Activated CD4-positive, alpha-beta T cell treated with anti-CD3 and anti-CD28 coated beads, Interleukin-2, amount 50 U/mL, for 16 hours (primary cell): Measurements from ENCODE around the gene DLG2.

ENCODE experiments used
- DNase-seq: peaks from one replicate; pipeline ENCODE4 v3.0.0-alpha.2; 2020

The DLG2 gene

DNA sequence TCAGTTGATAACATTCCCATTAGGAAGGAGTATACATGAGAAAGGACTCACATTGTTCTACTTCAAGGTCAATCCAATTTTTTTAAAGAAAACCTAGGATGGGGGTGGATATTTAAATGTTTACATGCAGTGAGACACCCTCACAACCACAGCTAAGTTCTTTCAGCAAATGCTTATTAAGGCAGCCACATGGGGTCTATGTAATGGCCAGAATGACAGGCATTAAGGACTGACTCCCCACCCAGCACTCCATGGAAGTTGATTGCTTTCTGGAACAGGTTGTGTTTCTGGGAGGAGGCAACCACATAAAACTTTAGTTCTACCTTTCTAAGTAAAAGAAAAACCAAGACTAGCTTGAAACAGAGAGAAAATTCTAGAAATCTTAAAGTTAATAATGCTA lies 1678.9 kb downstream of the DLG2 start:
- DNase-seq: no peak

DNA sequence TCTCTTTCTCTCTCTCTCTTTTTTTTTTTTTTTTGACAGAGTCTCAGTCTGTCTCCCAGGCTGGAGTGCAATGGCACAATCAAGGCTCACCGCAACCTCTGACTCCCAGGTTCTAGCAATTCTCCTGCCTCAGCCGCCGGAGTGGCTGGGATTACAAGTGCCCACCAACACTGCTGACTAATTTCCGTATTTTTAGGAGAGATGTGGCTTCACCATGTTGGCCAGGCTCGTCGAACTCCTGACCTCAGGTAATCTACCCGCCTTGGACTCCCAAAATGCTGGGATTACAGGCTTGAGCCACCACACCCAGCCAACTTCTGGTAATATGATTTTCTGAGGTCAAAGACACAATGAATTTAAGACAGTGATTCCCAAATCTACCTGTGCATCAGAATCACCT lies 1681.2 kb downstream of the DLG2 start:
- no peak for DNase-seq

DNA sequence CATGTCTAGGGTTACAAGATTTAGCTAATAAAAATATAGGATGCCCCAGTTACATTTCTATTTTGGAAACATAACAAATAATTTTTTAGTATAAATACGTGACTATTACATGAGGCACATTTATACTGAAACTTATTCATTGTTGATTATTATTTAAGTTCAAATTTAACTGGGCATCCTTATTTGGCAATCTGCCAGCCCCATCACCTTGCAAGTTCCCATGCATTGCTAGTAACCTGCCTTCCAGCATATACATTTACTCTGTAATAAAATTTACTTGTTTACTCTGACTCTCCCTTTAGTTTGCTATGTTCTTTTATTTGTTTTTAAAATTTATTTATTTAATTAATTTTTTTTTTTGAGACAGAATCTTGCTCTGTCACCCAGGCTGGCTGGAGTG lies 1686.1 kb downstream of the DLG2 start:
- no peak for DNase-seq

DNA sequence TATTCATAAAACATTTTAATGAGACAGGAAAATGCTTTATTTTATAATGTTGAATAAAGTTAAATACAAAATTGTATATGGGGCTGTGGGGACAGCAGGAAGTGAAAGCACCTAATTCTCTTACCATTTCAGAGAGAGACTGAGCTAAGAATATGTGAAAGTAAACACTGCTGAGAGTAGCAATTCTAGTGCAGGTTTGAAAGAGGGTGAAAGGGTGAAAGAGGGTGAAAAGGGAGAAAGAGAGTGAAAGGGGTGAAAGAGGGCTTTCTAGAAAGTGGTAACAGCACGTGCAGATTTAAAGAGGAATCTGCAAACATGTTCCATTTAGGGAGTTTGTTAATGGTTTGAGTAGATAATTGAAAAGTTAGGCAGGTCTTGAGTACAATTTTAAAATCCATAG lies 1689.0 kb downstream of the DLG2 start:
- DNase-seq: no peak

DNA sequence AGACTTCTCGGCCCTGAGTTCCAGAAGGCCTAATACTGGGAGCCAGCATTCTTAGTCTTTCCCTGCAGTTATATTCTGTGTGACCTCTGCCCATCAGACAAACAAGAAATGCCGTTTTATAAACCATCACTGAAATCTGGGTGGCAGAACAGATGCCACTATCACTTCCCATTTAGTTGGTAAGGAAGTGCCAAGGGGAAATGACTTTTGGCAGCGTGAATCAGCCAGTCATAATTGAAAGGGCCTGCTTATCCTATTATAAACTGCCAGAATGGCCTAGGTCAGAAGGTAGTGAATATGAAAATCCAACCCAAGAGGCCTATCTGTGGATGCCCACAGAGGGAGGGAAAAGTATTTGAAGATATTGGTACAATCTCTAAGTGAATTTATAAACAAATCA lies 1694.1 kb downstream of the DLG2 start:
- DNase-seq: no peak

DNA sequence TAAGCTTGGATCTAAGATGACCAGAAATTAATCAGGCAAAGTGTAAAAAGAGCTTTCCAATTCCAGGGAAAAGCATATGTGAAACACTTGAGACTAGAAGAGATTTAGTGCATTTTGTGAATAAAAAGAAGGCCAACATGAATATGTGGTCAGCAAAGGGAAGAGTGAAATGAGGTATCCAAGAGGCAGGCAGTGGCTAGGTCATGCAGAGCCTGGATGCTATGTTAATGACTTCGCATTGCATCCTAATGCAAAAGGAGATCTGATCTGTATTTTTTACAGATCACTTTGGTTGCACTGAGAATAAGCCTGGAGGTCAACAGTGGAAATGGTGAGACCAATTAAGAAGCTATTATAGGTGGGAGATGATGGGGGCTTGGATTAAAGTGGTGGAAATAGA lies 1699.7 kb downstream of the DLG2 start:
- DNase-seq: no peak

DNA sequence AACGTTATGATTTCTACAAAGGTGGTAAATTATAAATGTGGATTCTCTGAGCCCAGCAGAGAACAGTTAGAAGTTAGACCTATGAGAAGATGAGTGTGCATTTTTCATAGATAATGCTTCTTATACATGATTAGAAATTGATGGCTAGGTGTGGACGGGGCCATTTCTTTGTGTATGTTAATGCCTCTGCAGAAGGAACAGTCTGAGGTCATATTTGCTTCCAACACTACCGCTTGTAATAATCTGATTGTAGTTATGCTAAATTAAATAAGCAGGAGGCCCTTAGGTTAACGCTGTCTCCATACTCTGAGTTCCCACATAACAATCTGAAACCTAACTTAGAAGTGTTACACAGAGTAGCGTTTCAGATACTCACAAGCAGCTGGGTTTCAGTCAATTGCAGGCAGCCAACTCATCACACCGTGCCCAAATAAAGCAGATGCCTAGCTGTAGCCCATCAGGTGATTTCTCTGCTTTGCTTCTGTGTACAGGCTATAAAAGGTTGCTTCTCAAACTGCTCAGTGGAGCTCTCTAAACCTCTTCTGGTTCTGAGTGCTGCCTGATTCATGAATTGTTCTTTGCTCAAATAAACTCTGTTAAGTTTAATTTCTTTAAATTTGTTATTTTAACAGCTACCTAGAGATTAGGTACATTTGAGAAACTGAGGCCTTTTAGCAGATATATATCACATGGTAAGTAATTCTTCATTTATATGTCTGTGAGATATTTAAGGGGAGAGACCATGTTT lies 1702.2 kb downstream of the DLG2 start:
- no peak for DNase-seq

DNA sequence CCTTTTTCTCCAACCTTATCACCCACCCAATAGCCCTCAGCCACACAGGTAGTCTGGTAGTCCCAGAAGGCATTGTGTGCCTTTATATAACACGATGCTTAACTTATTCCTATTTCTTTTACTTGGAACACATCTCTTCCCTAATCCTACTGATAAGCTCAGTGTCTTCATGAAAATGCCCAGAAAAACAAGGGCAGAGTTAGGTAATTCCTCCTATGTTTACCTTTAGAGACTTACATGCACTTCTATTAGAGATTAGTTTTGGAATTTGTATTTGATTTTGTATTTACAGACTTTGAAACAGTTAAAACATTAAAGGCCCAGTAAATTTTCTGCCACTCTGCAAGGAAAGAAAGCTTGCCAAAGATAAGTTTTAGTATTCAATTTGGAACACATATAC lies 1703.2 kb downstream of the DLG2 start:
- DNase-seq: no peak

DNA sequence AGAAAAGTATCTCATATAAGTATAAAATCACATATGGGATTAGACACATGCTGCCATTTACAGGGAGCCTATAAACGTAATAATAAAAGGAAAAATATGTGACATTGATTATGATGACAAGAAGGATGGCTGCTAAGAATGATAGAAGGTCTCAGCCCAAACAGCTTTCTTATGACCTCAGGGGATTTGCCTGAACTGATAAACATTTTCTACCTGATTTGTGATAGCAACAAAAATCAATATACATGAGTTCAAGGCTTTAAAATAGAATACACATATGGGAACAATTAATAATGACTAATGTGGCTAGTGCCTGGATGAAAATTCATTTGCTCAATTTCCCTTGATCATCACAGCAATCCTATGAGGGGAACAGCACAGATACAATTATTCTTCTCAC lies 1704.2 kb downstream of the DLG2 start:
- DNase-seq: no peak

DNA sequence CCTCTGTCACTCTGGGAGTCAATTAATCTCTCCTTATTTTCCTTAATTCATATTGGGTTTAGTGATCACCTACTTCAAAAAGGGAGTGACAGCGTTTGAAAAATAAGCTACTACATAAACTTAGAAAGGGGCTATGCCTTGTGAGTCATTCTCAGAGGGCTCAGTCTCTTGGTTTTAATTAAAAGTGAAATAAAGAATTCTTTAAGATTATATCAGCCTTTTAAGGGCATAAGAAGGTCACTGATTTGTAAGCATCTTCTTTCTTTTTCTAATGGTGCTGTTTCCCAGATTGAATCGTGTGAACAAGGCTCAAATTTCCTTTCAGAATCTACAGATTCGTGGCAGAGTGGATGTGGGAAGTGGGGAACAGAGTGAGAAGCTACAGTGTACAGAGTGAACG lies 1704.8 kb downstream of the DLG2 start:
- DNase-seq: no peak

DNA sequence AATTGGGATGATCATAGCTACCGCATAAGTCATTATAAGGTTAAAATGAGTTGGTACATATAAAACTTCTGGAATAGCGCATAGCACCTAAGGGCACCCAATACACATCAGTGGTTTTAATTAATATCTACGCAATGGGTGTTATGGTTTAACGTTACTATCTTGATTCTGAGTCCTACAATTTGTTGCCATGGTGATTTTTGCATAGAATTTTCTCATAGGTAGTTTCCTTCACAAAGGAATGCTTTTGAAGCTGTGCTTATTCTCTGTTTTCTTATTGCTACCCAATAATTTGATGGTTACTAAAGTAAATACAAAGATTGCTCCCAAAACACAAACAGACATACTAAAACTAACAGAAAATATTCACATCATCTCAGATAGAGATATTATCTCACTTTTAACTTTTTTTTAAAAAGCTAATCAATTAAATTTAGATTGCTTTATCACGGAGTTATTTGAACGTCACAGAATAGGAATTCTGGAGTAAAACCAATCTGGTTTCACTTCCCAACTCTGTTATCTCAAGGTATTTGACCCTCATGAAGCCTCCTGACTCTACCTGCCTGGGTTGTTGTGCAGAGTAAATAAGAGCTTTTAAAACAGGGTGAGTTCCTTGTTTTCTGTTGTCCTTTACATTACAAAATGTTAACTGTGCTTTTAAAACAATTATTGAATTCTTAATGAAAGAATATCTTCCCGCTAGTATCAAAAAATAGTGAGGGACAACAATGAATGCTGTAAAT lies 1705.5 kb downstream of the DLG2 start:
- no peak for DNase-seq

DNA sequence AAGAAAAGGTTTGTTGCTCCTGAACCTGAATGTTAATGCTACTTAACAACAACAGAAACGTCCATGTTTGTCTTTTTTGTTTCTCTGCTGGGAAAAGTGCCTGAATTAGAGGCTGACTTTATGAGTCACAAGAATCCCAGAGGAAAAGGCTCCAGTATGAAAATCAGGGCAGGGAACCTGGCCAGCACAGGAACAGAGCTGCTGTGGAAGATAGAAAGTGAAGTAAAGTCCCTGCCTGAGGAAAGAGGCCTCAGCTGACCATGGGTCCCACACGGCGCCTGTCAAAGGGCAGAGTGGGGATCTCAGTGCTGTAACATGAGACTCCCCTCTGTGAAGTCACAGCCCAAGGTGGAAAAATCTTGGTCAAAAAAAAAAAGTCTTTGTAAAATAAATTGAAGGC lies 1708.7 kb downstream of the DLG2 start:
- no peak for DNase-seq

DNA sequence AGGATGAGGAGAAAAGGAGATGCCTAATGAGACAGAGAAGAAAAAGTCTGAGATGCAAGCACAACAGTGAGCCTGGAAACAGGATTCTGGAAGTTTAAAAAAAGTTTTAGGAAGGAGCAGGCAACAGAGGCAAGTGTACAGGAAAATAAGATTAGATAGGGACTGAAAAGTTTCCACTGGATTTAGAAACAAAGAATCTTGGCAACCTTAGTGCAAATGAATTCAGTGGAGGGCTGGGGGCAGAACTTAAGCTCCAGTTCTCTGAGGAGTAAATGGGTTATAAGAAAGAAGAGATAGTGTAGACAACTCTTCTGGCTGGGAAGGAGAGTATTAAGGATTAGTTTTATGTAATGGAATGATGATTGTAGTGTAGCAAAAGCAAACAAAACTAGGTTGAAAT lies 1712.1 kb downstream of the DLG2 start:
- DNase-seq: no peak

DNA sequence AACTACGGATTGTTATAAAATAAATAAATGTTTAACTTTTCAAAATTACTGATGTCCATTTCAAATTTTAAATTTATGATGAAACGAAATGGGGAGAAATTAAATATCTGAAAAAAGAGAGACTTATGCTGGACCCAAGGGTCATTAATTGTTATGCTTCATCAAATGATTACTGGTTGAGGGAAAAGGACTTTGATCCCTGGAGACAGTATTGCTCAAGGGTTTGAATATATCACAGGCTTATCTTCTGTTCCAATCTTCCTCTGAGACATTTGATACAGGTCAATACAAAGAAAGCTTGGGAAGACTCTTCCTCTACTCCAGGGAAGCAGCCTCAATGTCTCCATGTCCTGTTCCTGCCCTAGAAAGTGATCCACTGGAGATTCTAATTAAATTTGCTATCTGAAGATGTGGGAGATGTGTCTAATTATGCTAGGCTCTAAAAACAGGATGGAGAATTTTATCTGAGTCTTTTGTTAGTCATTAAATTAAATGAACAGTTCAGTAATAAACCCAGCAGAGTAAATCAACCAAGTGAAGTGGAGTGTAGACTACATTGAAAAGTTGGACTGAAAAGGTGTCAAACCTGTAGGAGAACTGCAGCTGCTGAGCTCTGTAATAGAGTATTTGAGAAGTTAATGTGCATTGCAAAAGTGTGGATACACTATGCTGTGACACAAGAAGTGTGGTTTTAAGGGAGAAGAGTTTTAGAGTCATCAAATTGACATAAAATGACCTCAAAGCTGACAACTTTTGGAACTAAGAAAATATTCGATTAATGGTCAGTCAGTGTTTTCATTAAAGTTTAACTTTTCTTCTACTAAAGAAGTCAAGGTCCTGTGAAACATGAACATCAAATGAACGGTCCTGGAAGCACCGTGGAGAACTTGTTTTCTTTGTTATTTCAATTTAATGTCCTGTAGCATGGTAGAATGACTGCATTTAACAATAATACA lies 1717.3 kb downstream of the DLG2 start:
- no peak for DNase-seq

DNA sequence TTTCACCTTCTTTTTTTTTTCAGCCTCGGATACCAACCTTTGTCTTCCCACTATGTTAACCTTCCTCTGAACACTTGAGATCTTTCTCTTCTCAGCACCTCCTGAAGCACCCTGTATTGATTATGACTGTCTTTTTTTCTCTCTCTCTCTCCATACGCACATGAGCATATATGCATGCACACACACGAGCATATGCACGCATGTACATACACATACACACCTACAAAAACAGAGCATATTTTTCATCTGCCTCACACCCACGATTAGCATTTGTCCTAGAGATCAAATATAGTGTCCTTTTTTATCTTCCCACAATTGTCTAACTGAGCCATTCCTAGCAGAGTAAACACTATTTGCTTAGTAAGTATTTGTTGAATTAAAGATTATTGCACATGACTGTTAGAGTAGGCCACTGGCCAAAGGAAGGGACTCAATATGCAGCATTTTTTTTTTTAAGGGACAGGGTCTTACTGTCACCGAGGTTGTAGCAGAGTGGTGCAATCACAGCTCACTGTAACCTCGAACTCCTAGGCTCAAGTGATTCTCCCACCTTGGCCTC lies 1718.8 kb downstream of the DLG2 start:
- DNase-seq: no peak

DNA sequence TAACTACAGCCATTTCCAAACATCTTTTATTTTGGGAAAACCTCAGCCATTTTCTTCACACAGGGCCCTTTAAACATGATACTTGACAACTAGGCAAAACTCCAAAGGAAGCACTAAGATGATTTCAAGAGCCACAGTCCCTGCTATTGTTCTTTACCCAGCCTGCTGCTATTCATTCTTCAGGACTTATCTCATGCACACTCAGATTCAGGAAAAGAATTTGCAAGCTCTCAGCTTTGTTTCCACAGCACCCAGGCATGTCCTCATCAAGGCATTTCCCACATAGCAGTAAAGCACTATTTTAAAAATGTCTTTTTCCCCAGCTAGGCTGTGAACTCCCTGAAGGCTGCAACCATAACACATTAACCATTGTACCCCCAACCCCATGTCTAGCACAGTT lies 1731.6 kb downstream of the DLG2 start:
- DNase-seq: no peak

DNA sequence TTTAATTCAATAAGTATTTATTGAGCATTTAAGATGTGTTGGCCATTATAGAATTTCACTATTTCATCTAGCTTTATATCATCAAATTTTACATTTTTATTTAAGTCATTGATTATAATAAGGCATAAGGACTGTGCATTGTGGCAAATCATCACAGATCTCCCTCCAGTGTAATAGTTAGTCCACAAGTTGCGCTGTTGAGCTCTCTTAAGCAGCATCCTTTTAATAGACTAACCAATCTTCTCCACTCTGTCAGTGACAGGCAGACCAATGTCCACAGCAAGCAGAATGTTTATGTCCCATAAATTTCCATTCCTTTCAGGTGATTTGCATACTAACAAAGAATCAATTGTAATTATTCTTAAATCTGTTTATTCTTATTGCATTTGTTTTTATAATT lies 1745.7 kb downstream of the DLG2 start:
- DNase-seq: no peak

DNA sequence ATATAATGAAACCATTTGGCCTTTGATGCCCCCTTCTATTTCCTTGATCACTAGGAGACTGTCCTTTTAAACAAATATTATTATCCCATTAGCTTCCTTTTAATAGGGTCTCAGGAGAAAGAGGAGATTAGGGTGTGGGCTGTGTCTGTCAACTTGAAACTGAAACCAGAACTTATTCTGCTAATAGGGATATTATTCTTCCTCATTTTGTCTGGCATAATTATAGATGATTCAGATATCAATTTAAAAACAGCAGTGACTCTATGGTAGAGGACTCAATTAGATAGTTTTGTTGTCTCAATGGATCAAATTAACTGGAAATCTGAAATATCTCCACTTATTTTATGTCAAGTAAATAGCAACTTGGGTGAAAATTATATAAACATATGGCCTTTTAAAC lies 1756.1 kb downstream of the DLG2 start:
- no peak for DNase-seq

DNA sequence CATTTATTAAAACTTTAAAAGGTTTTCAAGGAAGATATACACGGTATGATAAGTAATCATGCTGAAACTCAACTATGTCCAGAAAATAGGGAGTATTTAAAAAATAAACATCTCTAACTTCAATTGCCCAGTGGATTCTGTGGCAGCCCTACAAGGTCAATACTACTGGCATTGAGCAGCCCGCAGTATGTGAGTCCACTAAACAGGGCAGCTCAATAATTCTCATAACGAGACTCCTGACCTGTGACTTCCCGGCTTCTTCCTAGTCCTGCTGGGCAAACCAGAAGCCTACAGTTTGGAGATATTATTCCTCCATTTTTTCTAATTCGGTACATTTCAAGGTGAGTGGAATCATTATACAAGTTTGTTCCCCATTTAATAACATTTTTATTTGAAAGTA lies 1760.5 kb downstream of the DLG2 start:
- no peak for DNase-seq

DNA sequence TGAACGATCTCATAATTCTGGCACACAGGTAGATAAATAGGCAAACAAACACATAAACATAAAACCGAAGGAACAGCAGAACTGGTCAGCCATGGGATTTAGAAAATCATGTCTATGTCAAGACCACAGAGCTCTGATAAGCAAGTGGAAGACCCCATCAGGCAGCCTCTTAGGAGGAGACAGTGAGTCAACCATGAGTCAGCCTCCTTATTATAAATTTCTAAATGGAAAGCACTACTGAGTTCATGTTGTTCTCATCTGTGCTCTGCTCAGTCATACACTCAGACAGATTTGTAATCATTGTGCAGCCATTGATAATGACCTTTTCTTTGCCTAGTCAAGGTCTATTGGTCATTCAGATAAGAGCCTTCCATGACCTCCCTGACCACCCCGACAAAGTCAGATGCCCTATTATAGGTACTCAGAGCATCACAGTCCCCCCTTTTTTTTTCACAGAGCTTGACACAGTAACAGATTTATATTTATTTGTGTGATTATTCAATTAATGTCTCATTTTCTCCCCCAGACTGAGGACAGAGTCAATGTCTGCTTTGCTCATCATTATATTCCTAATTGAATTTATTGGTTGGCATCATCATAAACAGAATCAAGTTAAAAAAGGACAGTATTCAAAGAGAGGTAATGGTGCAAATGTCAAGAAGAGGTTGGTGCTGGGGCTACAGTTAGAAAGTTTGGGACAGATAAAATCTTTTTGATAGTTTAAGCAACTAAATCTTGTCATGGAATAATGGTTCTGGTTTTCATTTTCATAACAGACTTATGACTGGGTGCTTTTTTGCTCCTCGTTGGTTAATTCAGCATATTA lies 1761.3 kb downstream of the DLG2 start:
- DNase-seq: no peak

DNA sequence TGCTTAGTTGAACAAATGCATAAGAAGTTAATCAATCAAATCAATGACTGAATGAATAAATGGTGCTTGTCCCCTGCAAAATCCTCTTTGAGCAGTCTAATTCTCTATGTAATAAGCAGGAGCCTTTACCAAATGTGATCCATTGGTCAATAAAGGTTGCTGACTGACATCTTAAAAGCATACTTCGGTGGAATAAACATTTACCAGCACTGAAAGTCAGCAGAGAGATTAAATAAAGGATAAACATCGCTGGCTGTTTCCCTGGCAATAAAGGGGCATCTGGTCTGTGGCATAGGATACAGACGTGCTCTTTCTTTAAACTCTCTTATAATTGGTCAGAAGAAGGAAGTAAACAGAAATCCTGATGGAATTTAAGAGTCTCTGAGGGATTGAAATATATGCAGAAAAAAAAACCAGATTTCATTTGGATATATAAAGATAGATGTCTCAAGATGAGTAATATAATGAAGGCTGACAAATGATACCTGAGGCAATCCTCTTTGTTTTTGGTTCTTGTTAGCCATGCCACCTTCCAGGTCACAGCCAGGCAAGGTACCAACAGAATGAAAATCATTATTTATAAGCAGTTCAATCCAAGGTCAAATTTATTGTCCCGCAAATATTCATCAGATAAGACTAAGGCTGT lies 1762.6 kb downstream of the DLG2 start:
- no peak for DNase-seq

DNA sequence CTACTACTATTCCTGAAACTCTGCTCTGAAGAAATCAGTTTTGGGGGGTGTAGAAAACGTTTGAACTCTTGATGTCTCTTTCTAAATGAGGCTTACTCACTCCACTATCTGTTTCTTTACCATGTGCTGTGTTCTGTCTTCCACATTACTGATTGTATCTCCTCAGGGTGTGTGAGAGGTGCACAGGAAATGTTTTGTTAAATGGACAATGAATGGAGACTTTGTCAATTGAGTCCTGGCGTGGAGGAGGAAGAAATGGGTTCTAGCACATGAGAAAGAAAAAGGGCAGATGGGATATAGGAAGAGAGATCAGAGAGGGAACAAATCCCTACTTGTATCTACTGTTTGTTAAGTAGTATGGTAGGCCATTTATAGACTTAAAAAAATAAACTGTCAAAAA lies 1763.9 kb downstream of the DLG2 start:
- DNase-seq: no peak
